ENCODE data around the gene MLPH. TPM values are rescaled to one million over a fixed set of nuclear protein-coding genes. Genes with fewer than 3 reads are reported as not detected.

The MLPH gene
- total and polyA plus RNA-seq, 2 of the 13 experiments (the other 11 are each of a cell fraction or from before 2014, with no cell fraction given) = 0.12 TPM; not detected in 1

GRCh38 chr2:237474931-237475703 is 11.9 kb upstream of the MLPH start (continued):
- TF ChIP-seq, protein P1, sequence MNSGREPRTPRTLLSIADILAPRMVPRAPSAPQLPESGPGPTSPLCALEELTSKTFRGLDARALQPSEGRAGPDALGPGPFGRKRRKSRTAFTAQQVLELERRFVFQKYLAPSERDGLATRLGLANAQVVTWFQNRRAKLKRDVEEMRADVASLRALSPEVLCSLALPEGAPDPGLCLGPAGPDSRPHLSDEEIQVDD (CRISPR knock-in tag; IDR thresholded peaks at IDR 0.05; ENCODE audit: borderline replicate concordance) = peak; percentile 7; the same call in 1 of the 2 replicates
- TF ChIP-seq RAD21 (CRISPR knock-in tag; IDR thresholded peaks at IDR 0.05) = peak; percentile 67
- peak; percentile 65; the same call in 1 of the 2 replicates for TF ChIP-seq ARNTL (CRISPR knock-in tag; IDR thresholded peaks at IDR 0.05)
- 0 out of 2 replicates have a peak, but pooled peaks have one; percentile 67 for TF ChIP-seq TBX2 (CRISPR knock-in tag; IDR thresholded peaks at IDR 0.05; ENCODE audit: borderline replicate concordance)
- TF ChIP-seq ISX (CRISPR knock-in tag; conservative IDR thresholded peaks at IDR 0.05) = no peak
- TF ChIP-seq KDM4B (CRISPR knock-in tag; IDR thresholded peaks at IDR 0.05) = peak; percentile 34; the same call in 1 of the 2 replicates
- peak; percentile 27; the same call in 1 of the 2 replicates for TF ChIP-seq NFKBIZ (CRISPR knock-in tag; IDR thresholded peaks at IDR 0.05)
- no peak for TF ChIP-seq SP1 (IDR thresholded peaks at IDR 0.05)
- peak; percentile 70; the same call in 1 of the 2 replicates for TF ChIP-seq SP1 (CRISPR knock-in tag; IDR thresholded peaks at IDR 0.05)
- TF ChIP-seq SMC3 (IDR thresholded peaks at IDR 0.05; ENCODE audit: low read length) = no peak
- peak; percentile 56; the same call in 1 of the 2 replicates for TF ChIP-seq ATF2 (CRISPR knock-in tag; IDR thresholded peaks at IDR 0.05)
- peak; percentile 66; the same call in 1 of the 2 replicates for TF ChIP-seq TFDP1 (CRISPR knock-in tag; IDR thresholded peaks at IDR 0.05; ENCODE audit: borderline replicate concordance)
- TF ChIP-seq, protein P2, sequence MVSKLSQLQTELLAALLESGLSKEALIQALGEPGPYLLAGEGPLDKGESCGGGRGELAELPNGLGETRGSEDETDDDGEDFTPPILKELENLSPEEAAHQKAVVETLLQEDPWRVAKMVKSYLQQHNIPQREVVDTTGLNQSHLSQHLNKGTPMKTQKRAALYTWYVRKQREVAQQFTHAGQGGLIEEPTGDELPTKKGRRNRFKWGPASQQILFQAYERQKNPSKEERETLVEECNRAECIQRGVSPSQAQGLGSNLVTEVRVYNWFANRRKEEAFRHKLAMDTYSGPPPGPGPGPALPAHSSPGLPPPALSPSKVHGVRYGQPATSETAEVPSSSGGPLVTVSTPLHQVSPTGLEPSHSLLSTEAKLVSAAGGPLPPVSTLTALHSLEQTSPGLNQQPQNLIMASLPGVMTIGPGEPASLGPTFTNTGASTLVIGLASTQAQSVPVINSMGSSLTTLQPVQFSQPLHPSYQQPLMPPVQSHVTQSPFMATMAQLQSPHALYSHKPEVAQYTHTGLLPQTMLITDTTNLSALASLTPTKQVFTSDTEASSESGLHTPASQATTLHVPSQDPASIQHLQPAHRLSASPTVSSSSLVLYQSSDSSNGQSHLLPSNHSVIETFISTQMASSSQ (IDR thresholded peaks at IDR 0.05; ENCODE audit: low read depth) = no peak
- TF ChIP-seq, protein P2 (CRISPR knock-in tag; IDR thresholded peaks at IDR 0.05; ENCODE audit: borderline replicate concordance) = 0 out of 2 replicates have a peak, but pooled peaks have one; percentile 22
- no peak for TF ChIP-seq SRSF9 (IDR thresholded peaks at IDR 0.05; ENCODE audit: borderline replicate concordance, insufficient read depth, low read depth, low read length, poor library complexity, severe bottlenecking)
- TF ChIP-seq ZNF124 (CRISPR knock-in tag; IDR thresholded peaks at IDR 0.05) = peak; percentile 39; the same call in 1 of the 2 replicates
- peak; percentile 72 for TF ChIP-seq IKZF5 (CRISPR knock-in tag; IDR thresholded peaks at IDR 0.05)
- TF ChIP-seq ZNF557 (CRISPR knock-in tag; IDR thresholded peaks at IDR 0.05) = no peak
- TF ChIP-seq DPF2 (CRISPR knock-in tag; IDR thresholded peaks at IDR 0.05; ENCODE audit: borderline replicate concordance, low read depth) = no peak
